ENCODE results near the gene AGER. TPM values are rescaled to one million over a fixed set of nuclear protein-coding genes. Genes with fewer than 3 reads are reported as not detected.

The AGER gene
- total RNA-seq, 4 donors from 2014 or later: 0.59 to 1.7 (median 1.4) TPM

DNA sequence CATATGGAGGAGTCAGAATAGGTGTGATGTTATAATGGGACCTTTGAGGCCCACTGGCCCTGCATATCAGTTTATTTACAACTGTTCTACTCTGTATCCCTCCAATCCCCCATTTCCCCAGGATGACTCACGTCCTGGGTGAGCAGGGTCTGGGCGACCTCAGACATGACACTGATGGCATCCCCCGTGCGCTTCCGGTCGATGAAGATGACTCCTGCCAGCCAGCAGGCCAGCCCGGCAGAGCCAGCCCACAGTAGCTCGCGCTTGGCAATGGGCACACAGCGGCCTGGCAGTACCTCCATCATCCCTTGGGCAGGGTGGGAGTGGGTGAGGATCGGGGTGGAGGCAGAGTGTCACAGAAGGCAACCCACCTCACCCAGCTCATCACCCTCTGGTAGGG lies 13.8 kb downstream of the AGER start:
- no peak overlapping the region for H3K27ac ChIP-seq
- H3K9me3 ChIP-seq: no peaks in the 10 kb centered on the region
- WGBS, 2 donors: 87 to 89% methylated on average over 5 to 7 of the region's 11 CpGs
- intact Hi-C loops (cut with DNase I): no loop called here
- H3K36me3 ChIP-seq: peaks cover 5 to 64% (median 30%) of the 10 kb centered on the region in 3 donors
- TF ChIP-seq CTCF (IDR thresholded peaks at IDR 0.05): no peak
- no peak for TF ChIP-seq POLR2A (IDR thresholded peaks at IDR 0.05)
- DNase-seq: no peak
- H3K4me1 ChIP-seq: peaks cover 5 to 30% (median 11%) of the 10 kb centered on the region in 3 donors
- H3K4me3 ChIP-seq: no peak overlapping the region
- H3K27me3 ChIP-seq: no peaks in the 10 kb centered on the region

- Histone ChIP-seq H3K4me1 (peaks cover 0 to 17% (median 4%) of the 10 kb centered on the region in 3 donors), H3K4me3 (no peak overlapping the region), H3K27ac (peak overlapping the region in 1 of 4 donors; percentile 3), H3K36me3 (peaks cover 5 to 77% (median 30%) of the 10 kb centered on the region in 3 donors), H3K9me3 (no peaks in the 10 kb centered on the region), H3K27me3 (no peaks in the 10 kb centered on the region)
- WGBS, 2 donors: 80 to 83% methylated on average over 7 to 11 of the region's 11 CpGs
- TF ChIP-seq CTCF (IDR thresholded peaks at IDR 0.05): no peak
- TF ChIP-seq POLR2A (IDR thresholded peaks at IDR 0.05): no peak
- DNase-seq: no peak
- intact Hi-C loops (cut with DNase I): no loop called here
Observed at GRCh38 chr6:32168807-32169591, 15.1 kb downstream of the AGER start.

DNA sequence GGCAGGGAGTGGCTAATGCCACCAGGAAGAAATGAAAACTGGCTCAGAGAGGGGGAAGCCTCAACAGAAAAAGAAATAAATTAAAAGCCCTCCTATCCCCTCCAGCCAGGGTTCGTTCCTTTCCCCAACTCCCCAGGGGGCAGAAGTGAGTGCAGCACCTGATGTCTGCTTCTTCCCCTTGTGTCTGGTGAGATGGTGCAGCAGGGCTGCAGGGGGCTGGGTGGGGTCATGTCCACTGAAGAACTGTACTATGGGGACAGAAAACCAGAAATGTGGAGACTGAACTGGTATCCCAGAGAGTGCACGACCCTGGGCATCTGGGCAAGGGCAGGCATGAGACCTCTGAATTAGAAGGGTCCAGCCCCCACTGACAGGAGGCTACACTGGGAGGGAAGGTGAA lies 15.7 kb downstream of the AGER start:
- H3K4me1 ChIP-seq: peaks cover 0 to 12% (median 4%) of the 10 kb centered on the region in 3 donors
- intact Hi-C loops (cut with DNase I): no loop called here
- H3K36me3 ChIP-seq: peaks cover 5 to 83% (median 30%) of the 10 kb centered on the region in 3 donors
- no peak for TF ChIP-seq CTCF (IDR thresholded peaks at IDR 0.05)
- DNase-seq: no peak
- H3K27me3 ChIP-seq: no peaks in the 10 kb centered on the region
- no peak overlapping the region for H3K4me3 ChIP-seq
- 49 to 61% methylated on average over 2 of the region's 2 CpGs for WGBS, 2 donors
- H3K9me3 ChIP-seq: no peaks in the 10 kb centered on the region
- H3K27ac ChIP-seq: no peak overlapping the region

GRCh38 chr6:32167761-32168262 lies 16.2 kb downstream of the AGER start:
- 88% methylated on average over 4 of the region's 6 CpGs for WGBS, 2 donors
- H3K9me3 ChIP-seq: no peaks in the 10 kb centered on the region
- no peak overlapping the region for H3K4me3 ChIP-seq
- TF ChIP-seq CTCF (IDR thresholded peaks at IDR 0.05): no peak
- TF ChIP-seq POLR2A (IDR thresholded peaks at IDR 0.05): no peak
- peaks cover 0 to 10% (median 1%) of the 10 kb centered on the region in 3 donors for H3K4me1 ChIP-seq
- H3K27me3 ChIP-seq: no peaks in the 10 kb centered on the region
- peaks cover 6 to 88% (median 33%) of the 10 kb centered on the region in 3 donors for H3K36me3 ChIP-seq
- no peak overlapping the region for H3K27ac ChIP-seq
- DNase-seq: no peak
- intact Hi-C loops (cut with DNase I): no loop called here

- intact Hi-C loops (cut with DNase I): no loop called here
- Histone ChIP-seq H3K9me3 (no peaks in the 10 kb centered on the region), H3K4me3 (no peak overlapping the region), H3K36me3 (peaks cover 12 to 94% (median 39%) of the 10 kb centered on the region in 3 donors), H3K27me3 (no peaks in the 10 kb centered on the region), H3K4me1 (peaks cover 0 to 6% (median 0%) of the 10 kb centered on the region in 3 donors), H3K27ac (peak overlapping the region in 2 of 4 donors; percentile 14 to 18)
- 71 to 84% methylated on average over 4 to 11 of the region's 32 CpGs for WGBS, 2 donors
- DNase-seq: no peak
- TF ChIP-seq POLR2A (IDR thresholded peaks at IDR 0.05) (no peak), CTCF (IDR thresholded peaks at IDR 0.05) (no peak)
Observed at GRCh38 chr6:32167154-32167760, 16.8 kb downstream of the AGER start.
